Germinal center (tissue), 1 donor: ENCODE data around the gene UBE2F.

Experiments used
- DNase-seq: peaks from one replicate; pipeline ENCODE4 v3.0.0; 2012; ENCODE audit warnings: mixed read lengths, low spot score

The UBE2F gene, protein sequence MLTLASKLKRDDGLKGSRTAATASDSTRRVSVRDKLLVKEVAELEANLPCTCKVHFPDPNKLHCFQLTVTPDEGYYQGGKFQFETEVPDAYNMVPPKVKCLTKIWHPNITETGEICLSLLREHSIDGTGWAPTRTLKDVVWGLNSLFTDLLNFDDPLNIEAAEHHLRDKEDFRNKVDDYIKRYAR

DNA sequence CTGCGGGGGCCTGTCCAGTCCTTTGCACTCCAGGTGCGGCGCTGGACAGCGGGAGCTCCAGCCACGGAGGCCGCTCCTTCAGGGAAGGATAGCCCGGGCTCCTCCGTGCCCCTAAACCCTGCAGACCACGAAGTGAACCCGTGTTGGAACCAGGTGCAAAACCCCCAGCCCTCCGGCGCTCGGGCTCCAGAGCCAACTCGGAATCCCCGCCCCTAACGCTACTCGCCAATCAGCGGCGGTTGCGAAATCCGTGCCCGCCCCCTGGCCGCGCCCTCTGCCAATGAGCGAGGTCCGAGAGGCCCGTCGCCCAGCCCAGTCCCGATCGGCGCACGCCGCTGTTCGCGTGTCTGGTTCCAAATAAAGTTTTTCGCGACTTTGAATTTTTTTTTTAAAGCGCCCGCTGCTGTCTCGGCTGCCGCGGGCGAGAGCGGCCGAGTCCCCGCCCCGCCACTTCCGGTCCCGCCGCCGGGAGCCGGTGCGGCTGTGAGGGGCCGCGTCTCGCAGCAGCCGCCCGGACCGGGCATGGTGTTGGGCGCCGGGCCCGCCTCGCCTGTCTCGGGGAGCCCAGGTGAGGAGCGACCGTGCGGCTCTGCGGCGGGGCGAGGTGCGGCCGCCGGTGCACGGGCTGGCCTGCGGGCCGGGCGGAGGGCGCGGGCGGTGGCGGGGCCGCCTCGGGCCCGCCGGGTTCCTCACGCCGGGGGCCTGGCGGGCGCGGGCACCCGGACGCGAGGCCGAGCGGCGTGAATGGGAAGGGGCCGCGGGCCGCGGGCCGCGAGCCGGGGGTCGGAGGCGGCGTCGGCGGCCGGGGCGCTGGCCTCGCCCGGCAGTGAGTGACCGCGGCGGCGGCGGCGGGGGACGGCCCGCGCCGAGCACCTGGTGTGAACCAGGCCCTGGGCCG is at the start of gene UBE2F:
UBE2F (plus strand) TSS at position 450 of the 898 bp plus-strand sequence. CDS start 6,094 bp downstream, outside the sequence.
- peak; percentile 99 for DNase-seq

DNA sequence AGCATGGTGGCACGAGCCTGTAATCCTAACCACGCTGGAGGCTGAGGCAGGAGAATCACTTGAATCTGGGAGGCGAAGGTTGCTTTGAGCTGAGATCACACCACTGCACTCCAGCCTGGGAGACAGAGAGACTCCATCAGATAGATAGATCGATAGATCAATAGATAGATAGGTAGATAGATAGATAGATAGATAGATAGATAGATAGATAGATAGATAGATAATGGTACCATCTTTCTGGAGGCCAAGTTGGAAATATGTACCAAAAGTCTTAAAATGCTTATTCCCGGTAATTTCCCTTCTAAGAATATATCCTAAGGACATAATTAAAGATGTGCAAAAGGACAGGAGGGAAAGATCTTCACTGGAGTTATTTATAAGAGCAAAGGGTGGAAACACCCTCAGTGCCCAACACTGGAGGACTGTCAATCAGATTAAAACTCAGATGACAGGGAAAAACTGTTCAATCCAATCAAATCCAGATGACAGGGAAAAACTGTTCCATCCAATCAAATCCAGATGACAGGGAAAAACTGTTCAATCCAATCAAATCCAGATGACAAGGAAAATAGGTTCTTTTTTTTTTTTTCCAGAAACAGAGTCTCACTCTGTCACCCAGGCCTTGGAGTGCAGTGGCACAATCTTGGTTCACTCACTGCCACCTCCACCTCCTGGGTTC is 49.0 kb upstream of the UBE2F start:
- no peak for DNase-seq

DNA sequence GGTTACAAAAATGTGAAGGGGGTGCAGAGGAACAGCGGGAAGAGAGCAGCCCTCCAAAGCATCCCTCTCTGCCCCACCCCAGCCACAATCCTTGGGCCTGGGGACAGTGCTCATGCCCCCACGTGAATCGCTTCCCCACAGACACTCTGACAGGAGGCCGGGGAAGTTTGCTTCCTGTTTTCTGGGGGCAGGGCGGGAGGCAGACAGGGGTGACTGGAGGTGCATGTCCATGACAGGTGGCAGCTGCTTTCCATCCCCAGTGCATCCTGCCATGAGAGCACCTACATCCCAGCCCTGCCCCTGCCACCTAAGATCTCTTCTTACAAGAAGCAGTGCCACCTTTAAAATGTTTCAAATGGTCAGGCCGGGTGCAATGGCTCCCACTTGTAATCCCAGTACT is 47.2 kb upstream of the UBE2F start:
- DNase-seq = peak; percentile 24

DNA sequence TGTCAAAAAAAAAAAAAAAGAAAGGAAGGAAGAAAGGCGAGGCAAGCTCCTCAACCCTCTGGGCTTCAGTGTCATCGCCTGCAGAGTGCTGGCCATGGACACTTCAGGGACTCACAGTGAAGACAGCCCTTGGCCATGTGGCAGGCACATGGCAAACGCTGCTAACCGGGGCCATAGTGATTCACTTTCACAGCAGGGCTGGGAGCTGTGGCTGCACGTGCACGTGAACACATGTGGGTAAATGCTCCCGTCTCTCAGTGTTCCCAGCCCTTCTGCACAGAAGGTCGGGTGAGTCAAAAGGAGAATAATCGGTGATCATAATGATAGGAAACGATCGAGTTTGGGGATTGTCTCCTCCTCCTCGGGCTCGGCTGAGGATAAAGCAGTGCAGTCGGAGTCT is 46.1 kb upstream of the UBE2F start:
- no peak for DNase-seq

DNA sequence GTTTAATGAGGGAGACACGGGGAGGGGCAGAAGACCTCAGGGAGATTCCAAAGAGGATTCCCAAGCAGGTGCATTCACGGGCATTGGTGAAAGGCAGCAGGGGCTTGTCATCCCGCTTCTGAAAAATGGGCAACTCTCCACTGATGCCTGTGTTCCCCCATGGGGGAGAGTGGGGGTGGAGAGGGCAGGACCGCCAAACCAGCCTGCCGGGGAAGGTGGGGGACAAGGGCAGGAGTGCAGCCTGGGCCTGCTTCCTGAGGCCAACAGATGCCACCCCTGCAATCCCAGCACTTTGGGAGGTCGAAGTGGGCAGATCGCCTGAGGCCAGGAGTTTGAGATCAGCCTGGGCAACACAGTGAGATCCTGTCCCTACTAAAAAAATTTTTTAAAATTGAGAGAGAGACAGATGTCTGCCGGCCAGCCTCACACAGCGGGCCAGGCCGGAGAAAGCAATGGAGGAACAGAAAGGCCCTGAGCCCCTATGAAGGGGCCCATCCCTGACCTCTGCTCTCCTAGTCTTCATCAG is 44.8 kb upstream of the UBE2F start:
- DNase-seq = no peak

DNA sequence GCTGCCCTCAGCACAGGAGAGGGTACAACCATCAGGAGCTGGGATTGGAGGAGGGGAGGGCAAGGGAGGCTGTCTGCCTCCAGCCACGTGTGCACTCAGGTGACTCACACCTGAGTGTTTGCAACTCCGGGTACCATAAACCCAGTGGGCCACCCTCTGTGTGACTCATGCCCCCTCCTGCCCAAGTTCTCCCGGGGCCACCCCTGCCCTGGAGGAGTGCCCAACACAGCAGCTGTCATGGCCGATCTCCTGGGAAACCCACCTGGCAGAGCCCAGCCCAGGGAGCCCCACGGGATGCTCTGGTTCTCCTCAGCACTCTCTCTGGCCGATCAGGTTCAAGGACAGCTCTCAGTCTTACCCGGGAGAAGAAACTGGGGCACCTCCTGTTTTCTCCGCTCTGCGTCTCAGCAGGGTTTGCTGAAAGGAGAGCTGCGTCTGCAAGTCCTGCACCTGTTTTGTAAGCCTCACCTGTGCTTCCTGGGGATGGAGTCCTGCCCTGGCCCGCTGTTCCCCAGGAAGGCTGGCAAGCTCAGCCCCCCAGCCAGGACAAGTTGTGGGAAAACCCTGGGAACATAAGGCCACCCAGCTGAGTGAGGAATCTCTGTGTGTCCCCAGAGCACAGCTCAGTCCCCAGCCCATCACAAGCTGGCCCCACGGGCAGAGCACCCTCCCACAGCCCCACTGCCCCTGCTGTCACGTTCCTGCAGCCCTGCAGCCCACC is 44.0 kb upstream of the UBE2F start:
- no peak for DNase-seq

DNA sequence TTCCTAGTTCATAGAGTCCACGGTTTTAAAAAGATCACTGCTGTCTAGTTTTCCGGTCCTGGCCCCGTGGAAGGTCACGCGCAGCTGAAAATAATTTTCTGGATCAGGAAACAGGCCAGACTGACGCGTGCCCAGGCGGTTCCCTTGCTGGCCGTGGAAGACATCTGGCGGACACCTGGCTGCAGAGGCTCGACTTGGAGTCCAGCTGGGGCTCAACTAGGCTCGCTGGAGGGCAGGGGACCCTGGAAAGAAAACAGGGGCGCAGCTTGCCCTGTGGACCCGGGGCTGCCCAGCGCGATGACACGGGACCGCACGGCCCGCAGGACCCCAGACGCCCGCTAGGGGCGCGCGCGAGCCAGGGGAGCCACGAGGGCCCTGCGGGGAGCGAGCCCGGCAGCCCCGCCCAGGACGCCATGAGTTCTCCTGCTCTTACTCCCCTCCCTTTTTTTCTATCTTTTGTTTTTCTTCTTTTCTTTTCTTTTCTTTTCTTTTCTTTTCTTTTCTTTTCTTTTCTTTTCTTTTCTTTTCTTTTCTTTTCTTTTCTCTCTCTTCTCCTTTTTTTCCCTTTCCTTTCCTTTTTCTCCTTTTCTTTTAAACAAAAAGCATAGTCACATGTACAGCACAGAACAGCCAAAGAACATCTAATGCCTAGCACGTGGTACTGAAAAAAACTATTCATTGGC is 43.2 kb upstream of the UBE2F start:
- peak; percentile 92 for DNase-seq

DNA sequence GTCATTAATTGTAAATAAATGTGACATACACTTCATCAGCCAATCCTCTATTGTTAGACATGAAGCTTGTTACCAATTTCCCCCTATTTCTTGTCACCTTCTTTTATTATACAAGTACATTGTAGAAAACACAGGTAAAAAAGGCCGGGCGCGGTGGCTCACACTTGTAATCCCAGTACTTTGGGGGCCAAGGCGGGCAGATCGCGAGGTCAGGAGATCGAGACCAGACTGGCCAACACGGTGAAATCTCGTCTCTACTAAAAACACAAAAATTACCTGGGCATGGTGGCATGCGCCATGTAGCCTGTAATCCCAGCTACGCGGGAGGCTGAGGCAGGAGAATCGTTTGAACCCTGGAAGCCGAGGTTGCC is 42.7 kb upstream of the UBE2F start:
- no peak for DNase-seq

DNA sequence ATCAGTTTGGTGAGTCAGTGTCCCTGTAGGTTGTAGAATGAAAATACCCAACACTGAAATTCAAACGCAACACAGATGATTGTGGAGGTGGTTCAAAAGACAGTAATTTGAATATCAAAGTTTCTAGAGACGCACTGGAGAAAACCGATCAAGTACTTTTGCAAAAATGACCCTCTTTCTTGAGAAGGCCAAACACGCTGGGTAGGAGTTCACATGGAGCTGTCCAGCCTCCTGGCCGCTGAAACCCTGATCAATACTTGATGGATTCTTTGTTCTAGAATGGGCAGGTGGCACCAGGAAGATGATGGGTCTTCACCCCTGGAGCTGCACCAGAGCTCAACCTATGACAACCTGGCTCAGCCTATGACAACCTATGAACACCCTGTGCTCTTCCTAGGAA is 39.7 kb upstream of the UBE2F start:
- no peak for DNase-seq

DNA sequence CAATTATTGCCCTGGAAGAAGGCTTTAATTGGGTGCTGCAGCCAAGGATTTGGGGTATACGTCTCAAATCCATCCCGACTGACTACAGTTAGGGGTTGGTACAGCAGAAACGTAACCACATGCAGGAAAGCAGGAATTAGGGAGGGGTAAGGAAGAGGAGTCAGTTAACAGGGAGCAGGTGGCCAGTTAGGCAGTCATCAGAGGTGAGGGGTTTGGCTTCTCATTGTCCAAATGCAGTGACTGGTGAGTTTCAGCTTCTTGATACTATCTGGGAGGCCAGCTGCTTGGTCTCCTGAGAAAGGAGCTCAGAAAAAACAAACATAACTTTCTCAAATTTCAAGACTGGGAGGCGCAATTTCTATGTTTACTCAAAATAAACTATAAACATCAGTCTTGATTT is 38.8 kb upstream of the UBE2F start:
- DNase-seq = no peak

DNA sequence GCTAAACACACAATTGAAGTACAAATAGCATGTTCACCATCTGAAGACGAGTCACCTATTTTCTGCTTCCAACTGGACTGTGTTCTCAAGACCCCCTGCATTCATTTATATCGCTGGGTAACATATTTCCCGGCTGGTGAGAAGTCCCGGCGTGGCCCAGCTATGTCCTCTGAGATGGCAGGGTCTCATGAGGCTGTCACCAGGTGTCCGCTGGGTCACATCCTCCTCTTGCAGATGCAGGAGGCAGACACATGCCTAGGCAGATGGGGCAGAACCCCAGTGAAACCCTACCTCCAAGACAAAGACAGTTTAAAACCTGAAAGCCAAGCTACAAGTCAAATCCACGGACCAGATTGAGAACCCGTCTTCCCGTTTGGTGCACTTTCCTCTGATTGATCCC is 36.8 kb upstream of the UBE2F start:
- DNase-seq = no peak

DNA sequence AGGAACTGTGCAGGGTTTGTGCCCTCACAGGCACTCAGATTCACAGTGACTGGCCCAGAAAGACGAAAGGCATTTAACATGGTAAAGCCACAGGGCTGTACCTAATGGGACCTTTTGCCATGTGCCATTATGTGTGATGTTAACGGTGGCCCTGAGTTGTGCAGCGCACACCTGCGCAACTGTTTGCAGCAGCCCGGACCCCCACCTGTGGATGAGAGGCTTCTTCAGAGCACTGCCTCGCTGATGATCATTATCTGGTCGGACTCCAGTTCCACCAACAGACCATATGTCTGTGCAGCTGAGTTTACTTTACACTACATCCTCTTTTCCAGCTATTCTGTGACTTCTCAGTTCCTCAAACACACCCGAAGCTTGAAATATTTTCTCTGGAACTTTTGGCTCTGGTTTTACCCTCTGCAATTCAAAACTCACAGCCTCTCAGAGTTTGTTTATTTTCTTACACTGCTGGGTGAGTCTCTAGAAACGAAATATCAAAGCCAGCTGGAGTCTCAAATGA is 35.6 kb upstream of the UBE2F start:
- no peak for DNase-seq

DNA sequence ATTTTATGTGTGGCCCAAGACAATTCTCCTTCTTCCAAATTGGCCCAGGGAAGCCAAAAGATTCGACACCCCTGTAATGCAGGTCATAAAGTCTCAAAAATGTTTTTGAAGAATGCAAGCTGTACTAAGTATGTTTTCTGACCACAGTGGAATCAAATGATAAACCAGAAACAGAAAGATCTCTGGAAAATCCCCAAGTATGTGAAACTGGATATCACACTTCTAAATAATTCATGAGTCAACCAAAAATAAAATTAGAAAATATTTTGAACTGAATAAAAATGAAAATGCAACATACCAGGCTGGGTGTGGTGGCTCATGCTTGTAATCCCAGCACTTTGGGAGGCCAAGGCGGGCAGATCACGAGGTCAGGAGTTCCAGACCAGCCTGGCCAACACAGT is 34.1 kb upstream of the UBE2F start:
- DNase-seq = no peak

DNA sequence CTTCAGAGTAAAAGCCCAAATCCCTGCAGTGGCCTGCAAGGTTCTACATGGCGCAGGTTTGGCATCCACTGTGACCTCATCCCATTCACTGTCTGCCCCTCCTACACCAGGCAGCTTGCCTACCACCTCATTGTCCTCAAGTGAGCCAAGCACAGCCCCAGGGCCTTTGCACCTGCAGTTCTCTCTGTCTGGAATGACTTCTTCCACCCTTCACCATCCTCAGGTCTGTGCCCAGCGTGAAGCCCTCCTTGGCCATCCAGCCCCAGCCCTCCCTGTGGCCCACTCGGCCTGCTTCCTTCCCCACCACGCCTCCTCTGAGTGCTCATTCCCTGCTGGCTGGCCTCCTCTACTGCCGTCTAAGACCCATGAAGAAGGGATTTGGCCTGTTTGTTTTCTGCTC is 32.6 kb upstream of the UBE2F start:
- DNase-seq = no peak

DNA sequence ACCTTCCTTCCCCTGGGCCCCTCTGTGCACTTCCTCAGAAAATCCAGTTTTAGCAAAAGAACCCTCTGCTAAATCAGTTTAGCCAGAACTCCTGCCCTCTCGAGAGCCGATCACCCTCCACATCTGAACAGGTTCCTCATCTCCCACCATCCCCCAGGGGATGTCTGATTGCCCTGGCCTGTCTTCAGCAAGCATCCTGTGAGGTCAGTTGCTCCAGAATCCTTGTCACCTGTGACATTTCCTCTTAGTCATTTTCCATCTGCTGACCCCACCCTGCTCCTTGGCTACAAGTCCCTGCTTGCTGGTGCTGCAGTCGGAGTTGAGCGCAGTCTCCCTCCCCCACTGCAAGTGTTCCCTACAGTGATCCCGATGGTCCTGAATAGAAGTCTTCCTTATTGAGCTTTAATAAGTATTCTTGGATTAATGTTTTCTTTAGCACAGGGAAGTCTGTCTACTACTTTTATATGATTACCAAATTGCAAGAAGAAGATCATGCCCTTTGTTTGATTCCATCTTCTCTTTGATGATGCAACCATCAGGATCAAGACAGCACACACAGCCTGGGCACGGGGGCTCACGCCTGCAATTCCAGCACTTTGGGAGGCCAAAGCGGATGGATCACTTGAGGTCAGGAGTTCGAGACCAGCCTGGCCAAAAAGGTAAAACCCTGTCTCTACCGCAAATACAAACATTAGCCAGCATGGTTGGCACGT is 30.9 kb upstream of the UBE2F start:
- no peak for DNase-seq

DNA sequence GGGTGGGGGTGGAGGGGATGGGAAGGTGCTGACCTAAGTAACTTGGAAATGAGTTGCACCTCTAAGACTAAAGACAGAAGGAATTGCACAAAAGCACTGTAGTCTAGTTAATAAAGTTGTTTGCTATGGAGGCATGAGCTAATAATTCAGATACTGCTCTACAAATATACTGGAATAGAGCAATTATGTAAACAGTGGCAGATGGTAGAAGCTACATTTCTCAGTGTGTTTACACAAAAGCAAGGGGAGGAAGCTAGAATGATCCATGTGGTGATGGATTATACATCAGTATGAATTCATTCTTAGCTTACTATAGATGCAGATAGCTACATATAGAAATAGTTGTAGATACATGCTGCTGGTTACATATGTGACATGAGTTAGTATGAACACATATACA is 27.6 kb upstream of the UBE2F start:
- DNase-seq = no peak

DNA sequence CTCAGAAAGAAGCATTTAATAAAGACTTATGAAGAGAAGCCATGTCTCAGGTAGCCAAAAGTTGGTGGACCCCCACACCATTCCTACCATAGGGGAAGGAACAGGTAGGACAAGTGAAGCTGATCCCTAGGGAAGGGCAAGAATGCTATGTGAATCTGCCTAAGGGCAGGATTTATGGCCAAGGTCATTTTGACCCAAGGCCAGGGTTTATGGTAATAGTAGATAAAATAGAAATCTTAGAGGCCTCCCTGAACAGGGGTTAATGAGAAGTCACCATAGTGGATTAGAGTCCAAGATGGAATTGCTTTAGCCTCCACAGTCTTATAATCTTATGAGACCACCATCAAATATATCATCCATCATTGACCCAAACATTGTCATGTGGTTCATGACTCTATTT is 26.0 kb upstream of the UBE2F start:
- DNase-seq = no peak

DNA sequence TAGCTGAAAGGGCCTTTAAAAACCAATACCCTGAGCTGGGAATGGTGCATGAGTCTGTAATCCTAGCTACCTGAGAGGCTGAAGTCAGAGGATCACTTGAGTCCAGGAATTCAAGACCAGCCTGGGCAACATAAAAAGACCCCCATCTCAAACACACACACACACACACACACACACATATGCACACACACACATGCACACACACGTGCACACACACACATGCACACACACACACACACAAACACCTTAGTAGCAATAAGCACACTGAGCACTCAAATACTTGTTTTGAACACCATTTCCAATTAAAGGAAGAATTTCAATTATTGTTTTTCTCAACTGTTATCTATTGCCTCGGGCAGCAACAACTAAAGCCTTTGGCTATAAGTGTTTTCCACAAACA is 25.6 kb upstream of the UBE2F start:
- no peak for DNase-seq

DNA sequence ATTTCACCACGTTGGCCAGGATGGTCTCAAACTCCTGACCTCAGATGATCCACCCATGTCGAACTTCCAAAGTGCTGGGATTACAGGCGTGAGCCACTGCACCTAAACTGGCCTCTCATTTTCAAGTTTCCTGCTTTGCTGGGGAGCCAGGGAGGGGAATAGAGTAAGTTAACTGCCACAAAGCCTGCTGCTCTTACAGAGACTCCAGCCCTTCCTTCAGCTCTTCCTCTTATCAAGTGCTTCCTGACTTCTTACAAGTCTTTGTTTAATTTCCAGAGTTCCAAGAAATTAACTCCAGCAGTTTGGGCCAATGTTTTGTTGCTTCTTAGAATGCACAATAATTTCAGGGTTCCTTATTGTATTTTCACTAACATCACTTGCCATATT is 24.3 kb upstream of the UBE2F start:
- DNase-seq = no peak

DNA sequence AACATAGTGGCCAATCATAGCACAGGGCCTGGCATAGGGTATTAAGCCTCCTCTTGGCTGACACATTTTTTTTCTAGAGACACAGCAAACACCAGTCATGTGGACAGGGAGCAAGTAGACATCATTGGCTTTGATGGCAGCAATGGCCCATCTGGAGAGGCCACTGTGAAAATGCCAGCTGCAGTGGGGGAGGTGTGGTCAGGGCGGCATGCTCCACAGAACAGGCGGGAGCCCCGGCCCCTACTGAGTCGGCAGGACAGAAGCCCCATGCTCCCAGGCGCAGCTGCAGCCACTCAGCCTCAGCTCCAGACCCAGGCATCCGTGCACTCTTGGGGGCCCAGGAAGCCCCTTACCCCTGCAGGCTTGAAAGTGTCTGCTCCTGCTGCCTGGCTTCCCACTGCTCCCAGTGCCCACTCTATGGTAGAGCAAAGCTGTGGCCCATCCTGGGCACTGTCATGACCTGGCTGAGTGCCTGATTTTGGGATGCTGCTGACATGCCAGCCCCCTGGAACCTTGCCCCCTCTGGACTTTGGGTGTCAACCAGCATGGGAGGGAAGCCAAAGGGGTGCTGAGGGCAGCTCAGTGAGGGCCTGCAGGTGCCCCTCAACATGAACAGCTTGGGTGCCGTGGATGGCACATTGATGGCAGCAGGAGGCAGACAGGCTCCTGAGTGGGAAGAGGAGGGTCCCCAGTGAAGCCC is 23.3 kb upstream of the UBE2F start:
- no peak for DNase-seq
